Left colon (tissue), 2 donors: ENCODE measurements around the gene LRMDA. TPM values are rescaled to one million over a fixed set of nuclear protein-coding genes. Genes with fewer than 3 reads are reported as not detected.
A peak's percentile ranks its signal among the peaks of the same experiment; 100 is the strongest.

Experiments
- ATAC-seq: fragments of 200-7000 bp; cut with Tn5 transposase; one replicate; pipeline ENCODE4 v1.9.1; 2020; ENCODE audit warnings: mild to moderate bottlenecking, moderate library complexity
- DNase-seq, 2 donors: peaks; one replicate each; pipeline ENCODE4 v3.0.0-alpha.2; 2020
- intact Hi-C, 2 donors: fragments of 100-400 bp; cut with DNase I in 1 of 2; cut with micrococcal nuclease in 1 of 2; formaldehyde crosslinking; loops; one replicate each; pipeline versions ENCODE4 v1.11.2 to v1.14.0; 2022; cut with DNase I, micrococcal nuclease
- total RNA-seq, 2 donors: library from RNA; stranded (reverse); fragmentation: NEBNext Ultra II Directional; extraction: Animal tissue kit (Norgen Biotek cat#: 25700); gene quantifications; one replicate each; pipeline ENCODE4 v1.2.1, GENCODE V29; 2021
- donor health status: DM: no; HTN: no; CAD: no.
- donor health status: DM: yes; HTN: yes; CAD: no.

LRMDA gene
- total RNA-seq, 2 donors from 2014 or later: 8.1 to 10.6 TPM

GRCh38 chr10:76248649-76249200 lies 817.3 kb downstream of the LRMDA start:
- no peak for DNase-seq
- intact Hi-C loops: no loop called here
- no peak for ATAC-seq

- DNase-seq (peak; percentile 48 to 88), ATAC-seq (peak; percentile 45)
- intact Hi-C loops: no loop called here
These were observed 820.6 kb downstream of the LRMDA start for GRCh38 chr10:76251841-76252671.

GRCh38 chr10:76252733-76253132 lies 821.3 kb downstream of the LRMDA start:
- ATAC-seq: no peak
- DNase-seq: no peak
- intact Hi-C loops: no loop called here

GRCh38 chr10:76255241-76255640 lies 823.8 kb downstream of the LRMDA start:
- ATAC-seq: no peak
- intact Hi-C loops: no loop called here
- DNase-seq: no peak

- DNase-seq: no peak
- intact Hi-C loops: no loop called here
- no peak for ATAC-seq
These were observed 826.4 kb downstream of the LRMDA start for GRCh38 chr10:76257816-76258215.

GRCh38 chr10:76265441-76266113 lies 834.2 kb downstream of the LRMDA start:
- intact Hi-C loops: no loop called here
- no peak for ATAC-seq
- DNase-seq: no peak

- ATAC-seq (no peak), DNase-seq (no peak)
- intact Hi-C loops: no loop called here
These were observed 837.1 kb downstream of the LRMDA start for GRCh38 chr10:76268530-76268929.

- intact Hi-C loops: no loop called here
- no peak for DNase-seq
These were observed 837.5 kb downstream of the LRMDA start for GRCh38 chr10:76268954-76269353.

GRCh38 chr10:76270464-76270863 lies 839.0 kb downstream of the LRMDA start:
- DNase-seq: no peak
- intact Hi-C loops: no loop called here
- no peak for ATAC-seq

More at GRCh38 chr10:76268954-76269353, 837.5 kb downstream of the LRMDA start:
- no peak for ATAC-seq

- ATAC-seq (no peak), DNase-seq (no peak)
- intact Hi-C loops: no loop called here
These were observed 843.5 kb downstream of the LRMDA start for GRCh38 chr10:76274933-76275332.

GRCh38 chr10:76278811-76279460 lies 847.5 kb downstream of the LRMDA start:
- ATAC-seq (no peak), DNase-seq (no peak)
- intact Hi-C loops: no loop called here

- no peak for ATAC-seq
These were observed 850.2 kb downstream of the LRMDA start for GRCh38 chr10:76281659-76282058.

GRCh38 chr10:76282061-76283025 lies 850.9 kb downstream of the LRMDA start:
- DNase-seq (peak in 1 of 2 donors; percentile 48), ATAC-seq (no peak)
- intact Hi-C loops: no loop called here

More at GRCh38 chr10:76281659-76282058, 850.2 kb downstream of the LRMDA start:
- no peak for DNase-seq
- intact Hi-C loops: no loop called here

- no peak for ATAC-seq
- intact Hi-C loops: no loop called here
- DNase-seq: no peak
These were observed 852.9 kb downstream of the LRMDA start for GRCh38 chr10:76284351-76284750.

- ATAC-seq: no peak
- no peak for DNase-seq
- intact Hi-C loops: no loop called here
These were observed 853.6 kb downstream of the LRMDA start for GRCh38 chr10:76285012-76285411.

- ATAC-seq (no peak), DNase-seq (no peak)
- intact Hi-C loops: no loop called here
These were observed 854.1 kb downstream of the LRMDA start for GRCh38 chr10:76285515-76285914.

- DNase-seq (no peak), ATAC-seq (no peak)
- intact Hi-C loops: no loop called here
These were observed 855.1 kb downstream of the LRMDA start for GRCh38 chr10:76286536-76286935.

GRCh38 chr10:76287856-76288255 lies 856.4 kb downstream of the LRMDA start:
- DNase-seq (no peak), ATAC-seq (no peak)

More at GRCh38 chr10:76287856-76288255, 856.4 kb downstream of the LRMDA start:
- intact Hi-C loops: no loop called here
